Ishikawa (cell line): ENCODE results near the gene ETV3L.

Experiments used
- CEBPB ChIP-seq: IDR thresholded peaks from 2 replicates; pipeline ENCODE4 v1.6.1; 2012
- CREB1 ChIP-seq: IDR thresholded peaks from 2 replicates; pipeline ENCODE4 v1.6.1; 2012; ENCODE audit warnings: low read depth
- EGR1 ChIP-seq: IDR thresholded peaks from 2 replicates; pipeline ENCODE4 v1.6.1; 2012
- EP300 ChIP-seq: IDR thresholded peaks from 2 replicates; pipeline ENCODE4 v1.6.1; 2012; ENCODE audit warnings: borderline replicate concordance
- FOXM1 ChIP-seq: IDR thresholded peaks from 2 replicates; pipeline ENCODE4 v1.6.1; 2012; ENCODE audit warnings: low read depth, borderline replicate concordance
- MAX ChIP-seq: IDR thresholded peaks from 2 replicates; pipeline ENCODE4 v1.6.1; 2012
- RAD21 ChIP-seq: IDR thresholded peaks from 2 replicates; pipeline ENCODE4 v1.6.1; 2012; ENCODE audit warnings: low read depth
- REST ChIP-seq: IDR thresholded peaks from 2 replicates; pipeline ENCODE4 v1.6.1; 2012; ENCODE audit warnings: low read depth, mild to moderate bottlenecking
- TAF1 ChIP-seq: IDR thresholded peaks from 2 replicates; pipeline ENCODE4 v1.6.1; 2012; ENCODE audit warnings: low read depth, mild to moderate bottlenecking
- TCF12 ChIP-seq: IDR thresholded peaks from 2 replicates; pipeline ENCODE4 v1.6.1; 2012; ENCODE audit warnings: low read depth
- YY1 ChIP-seq: IDR thresholded peaks from 2 replicates; pipeline ENCODE4 v1.6.1; 2012; ENCODE audit warnings: low read depth
- ZBTB7A ChIP-seq: IDR thresholded peaks from 2 replicates; pipeline ENCODE4 v1.6.1; 2012; ENCODE audit warnings: low read depth

- TF ChIP-seq REST: no peak
- TF ChIP-seq TAF1: no peak
- no peak for TF ChIP-seq CREB1
- no peak for TF ChIP-seq MAX
- TF ChIP-seq EGR1: no peak
- TF ChIP-seq YY1: no peak
- no peak for TF ChIP-seq RAD21
- no peak for TF ChIP-seq TCF12
- no peak for TF ChIP-seq CEBPB
- TF ChIP-seq FOXM1: no peak
- TF ChIP-seq EP300: no peak
- no peak for TF ChIP-seq ZBTB7A
These were observed 17.1 kb upstream of the ETV3L start for GRCh38 chr1:157116737-157117103.
